ENCODE data around the gene DCC. TPM values are rescaled to one million over a fixed set of nuclear protein-coding genes. Genes with fewer than 3 reads are reported as not detected.

DCC gene
- total and polyA plus RNA-seq, 2 experiments from 2014 or later = not detected

DNA sequence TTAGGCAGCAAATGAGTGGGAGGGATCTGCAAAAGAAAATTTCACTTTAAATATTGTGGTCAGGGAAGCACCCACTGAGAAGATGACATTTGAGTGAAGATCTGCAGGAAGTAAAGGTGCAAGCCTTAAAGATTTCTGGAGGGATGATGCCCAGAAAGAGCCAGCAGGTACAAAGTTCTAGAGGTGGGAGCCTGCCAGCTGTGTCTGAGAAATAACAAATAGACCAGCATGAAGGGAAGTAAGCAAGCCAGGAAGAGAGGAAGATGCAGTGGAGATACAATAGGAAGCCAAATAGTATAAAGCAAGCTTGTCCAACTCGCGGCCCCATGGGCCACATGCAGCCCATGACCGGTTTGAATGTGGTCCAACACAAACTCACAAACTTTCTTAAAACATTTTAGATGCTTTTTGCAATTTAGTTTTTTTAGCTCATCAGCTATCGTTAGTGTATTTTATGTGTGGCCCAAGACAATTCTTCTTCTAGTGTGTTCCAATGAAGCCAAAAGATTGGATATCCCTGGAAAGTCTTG, 489.9 kb downstream of the DCC start:
- no peak for DNase-seq
- no peaks in the 10 kb centered on the region for H3F3A ChIP-seq (ENCODE audit: insufficient read depth)
- no peak overlapping the region for H3K4me2 ChIP-seq (ENCODE audit: unreplicated experiment)
- WGBS, 2 experiments (ENCODE audit: low coverage in 1 of 2, low lambda C conversion rate in 2 of 2, missing lambda C conversion rate in 2 of 2) = 51 to 54% methylated on average over 4 of the region's 4 CpGs
- no peaks in the 10 kb centered on the region for H3K79me2 ChIP-seq (ENCODE audit: insufficient read depth)
- no peak overlapping the region for H3K9ac ChIP-seq
- no peaks in the 10 kb centered on the region for H3K36me3 ChIP-seq (ENCODE audit: low read depth)
- no peak overlapping the region for H2AFZ ChIP-seq
- no peaks in the 10 kb centered on the region for H3K4me1 ChIP-seq (ENCODE audit: insufficient read depth)
- in situ Hi-C loops (cut with MboI) = no loop called here
- H4K20me1 ChIP-seq (ENCODE audit: insufficient read depth) = no peaks in the 10 kb centered on the region
- no peak overlapping the region for H3K4me3 ChIP-seq
- no peak overlapping the region for H3K27ac ChIP-seq
- no peaks in the 10 kb centered on the region for H3K9me2 ChIP-seq (ENCODE audit: insufficient read depth)
- no peaks in the 10 kb centered on the region for H3K9me3 ChIP-seq (ENCODE audit: low read depth)
- H3K27me3 ChIP-seq (replicated peaks; ENCODE audit: insufficient read depth) = no peaks in the 10 kb centered on the region
- no peak for TF ChIP-seq EZH2phosphoT487 (IDR thresholded peaks at IDR 0.05; ENCODE audit: insufficient read depth, low read depth)
- TF ChIP-seq EZH2 (IDR thresholded peaks at IDR 0.05; ENCODE audit: insufficient read depth, poor library complexity, severe bottlenecking) = no peak

DNA sequence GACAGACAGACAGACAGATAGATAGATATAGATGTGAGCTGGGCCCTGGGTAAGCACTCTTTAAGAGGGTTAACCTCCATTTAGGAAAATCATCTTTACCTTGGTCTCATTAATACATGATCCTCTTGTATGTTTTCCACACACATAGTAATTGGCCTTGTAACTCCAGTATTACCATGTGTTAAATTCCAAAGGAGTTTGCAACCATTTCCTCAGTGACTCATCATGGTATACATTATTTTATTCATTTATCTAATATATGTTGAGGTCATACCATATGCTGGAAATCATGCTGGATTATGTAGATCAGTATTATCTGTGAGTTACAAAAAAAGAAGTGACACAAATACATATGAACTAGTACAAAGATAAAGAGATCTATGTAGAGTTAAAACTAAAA, 504.3 kb downstream of the DCC start:
- Histone ChIP-seq H3F3A (ENCODE audit: insufficient read depth) (no peaks in the 10 kb centered on the region), H3K4me3 (no peak overlapping the region), H3K9me2 (ENCODE audit: insufficient read depth) (no peaks in the 10 kb centered on the region), H2AFZ (no peak overlapping the region), H3K27ac (no peak overlapping the region), H3K4me1 (ENCODE audit: insufficient read depth) (no peaks in the 10 kb centered on the region), H3K36me3 (ENCODE audit: low read depth) (no peaks in the 10 kb centered on the region), H3K27me3 (replicated peaks; ENCODE audit: insufficient read depth) (no peaks in the 10 kb centered on the region), H4K20me1 (ENCODE audit: insufficient read depth) (no peaks in the 10 kb centered on the region), H3K9ac (no peak overlapping the region), H3K79me2 (ENCODE audit: insufficient read depth) (no peaks in the 10 kb centered on the region), H3K4me2 (ENCODE audit: unreplicated experiment) (no peak overlapping the region), H3K9me3 (ENCODE audit: low read depth) (no peaks in the 10 kb centered on the region)
- DNase-seq = no peak
- TF ChIP-seq EZH2phosphoT487 (IDR thresholded peaks at IDR 0.05; ENCODE audit: insufficient read depth, low read depth) (no peak), EZH2 (IDR thresholded peaks at IDR 0.05; ENCODE audit: insufficient read depth, poor library complexity, severe bottlenecking) (no peak)
- in situ Hi-C loops (cut with MboI) = no loop called here

GRCh38 chr18:52845036-52845435, 505.0 kb downstream of the DCC start:
- Histone ChIP-seq H3K4me2 (ENCODE audit: unreplicated experiment) (no peak overlapping the region), H3F3A (ENCODE audit: insufficient read depth) (no peaks in the 10 kb centered on the region), H3K27ac (no peak overlapping the region), H3K79me2 (ENCODE audit: insufficient read depth) (no peaks in the 10 kb centered on the region), H3K9me3 (ENCODE audit: low read depth) (no peaks in the 10 kb centered on the region), H3K27me3 (replicated peaks; ENCODE audit: insufficient read depth) (no peaks in the 10 kb centered on the region), H3K9me2 (ENCODE audit: insufficient read depth) (no peaks in the 10 kb centered on the region), H4K20me1 (ENCODE audit: insufficient read depth) (no peaks in the 10 kb centered on the region), H2AFZ (no peak overlapping the region), H3K4me1 (ENCODE audit: insufficient read depth) (no peaks in the 10 kb centered on the region), H3K9ac (no peak overlapping the region), H3K4me3 (no peak overlapping the region), H3K36me3 (ENCODE audit: low read depth) (no peaks in the 10 kb centered on the region)
- TF ChIP-seq EZH2 (IDR thresholded peaks at IDR 0.05; ENCODE audit: insufficient read depth, poor library complexity, severe bottlenecking) = no peak
- no peak for TF ChIP-seq EZH2phosphoT487 (IDR thresholded peaks at IDR 0.05; ENCODE audit: insufficient read depth, low read depth)
- DNase-seq = no peak
- 24 to 25% methylated on average over 2 of the region's 2 CpGs for WGBS, 2 experiments (ENCODE audit: low coverage in 1 of 2, low lambda C conversion rate in 2 of 2, missing lambda C conversion rate in 2 of 2)
- in situ Hi-C loops (cut with MboI) = no loop called here

DNA sequence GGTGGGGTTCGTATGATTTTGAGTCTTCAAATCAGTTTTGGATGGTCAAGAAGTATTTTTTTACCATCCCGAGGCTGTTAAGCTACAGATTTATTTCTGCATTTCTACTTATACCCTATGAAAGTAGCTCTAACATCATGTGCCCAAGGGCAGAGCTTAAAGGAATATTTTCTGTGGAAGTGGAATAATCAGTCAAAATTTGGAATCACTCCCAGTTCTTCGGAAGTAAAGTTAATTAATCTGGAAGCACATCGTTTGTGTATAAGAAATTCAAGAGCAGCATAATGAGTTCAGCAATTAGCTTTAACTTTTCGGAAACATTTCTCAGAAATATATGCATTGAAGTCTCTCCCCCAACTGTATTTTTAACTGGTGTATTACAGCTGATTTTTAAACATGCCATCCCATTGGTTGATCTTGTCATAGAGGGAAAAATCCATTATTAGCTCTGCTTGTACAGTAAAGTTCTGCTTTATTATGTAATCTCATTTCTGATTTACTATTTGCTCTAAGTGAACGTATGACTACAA, 510.1 kb downstream of the DCC start:
- WGBS, 2 experiments (ENCODE audit: low coverage in 1 of 2, low lambda C conversion rate in 2 of 2, missing lambda C conversion rate in 2 of 2) = 14 to 18% methylated on average over 6 of the region's 6 CpGs
- H3K4me2 ChIP-seq (ENCODE audit: unreplicated experiment) = no peak overlapping the region
- no peaks in the 10 kb centered on the region for H3K4me1 ChIP-seq (ENCODE audit: insufficient read depth)
- no peaks in the 10 kb centered on the region for H3F3A ChIP-seq (ENCODE audit: insufficient read depth)
- H3K9me3 ChIP-seq (ENCODE audit: low read depth) = no peaks in the 10 kb centered on the region
- H4K20me1 ChIP-seq (ENCODE audit: insufficient read depth) = no peaks in the 10 kb centered on the region
- H2AFZ ChIP-seq = no peak overlapping the region
- H3K4me3 ChIP-seq = no peak overlapping the region
- H3K79me2 ChIP-seq (ENCODE audit: insufficient read depth) = no peaks in the 10 kb centered on the region
- H3K27me3 ChIP-seq (replicated peaks; ENCODE audit: insufficient read depth) = no peaks in the 10 kb centered on the region
- H3K9ac ChIP-seq = no peak overlapping the region
- H3K9me2 ChIP-seq (ENCODE audit: insufficient read depth) = no peaks in the 10 kb centered on the region
- no peak for TF ChIP-seq EZH2phosphoT487 (IDR thresholded peaks at IDR 0.05; ENCODE audit: insufficient read depth, low read depth)
- TF ChIP-seq EZH2 (IDR thresholded peaks at IDR 0.05; ENCODE audit: insufficient read depth, poor library complexity, severe bottlenecking) = no peak
- H3K27ac ChIP-seq = no peak overlapping the region
- in situ Hi-C loops (cut with MboI) = no loop called here
- H3K36me3 ChIP-seq (ENCODE audit: low read depth) = no peaks in the 10 kb centered on the region
- DNase-seq = no peak

DNA sequence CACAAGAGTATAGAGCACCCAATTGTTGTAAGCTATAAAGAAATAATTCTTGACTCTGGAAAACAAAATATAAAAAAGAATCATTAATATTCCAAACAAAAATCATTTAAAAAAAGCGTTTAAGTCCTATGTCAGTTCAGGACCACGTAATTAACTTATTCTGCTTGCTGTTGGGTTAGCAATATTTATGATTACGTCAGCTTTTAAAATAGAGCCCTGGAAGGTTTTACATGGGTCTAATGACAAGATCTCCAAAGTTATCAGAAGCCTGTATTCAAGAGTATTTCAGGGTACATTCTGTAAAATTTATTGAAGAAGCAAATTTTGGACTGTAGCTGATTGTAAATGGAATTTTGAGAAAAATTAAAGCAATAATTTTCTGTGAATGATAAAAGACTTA, 521.6 kb downstream of the DCC start:
- Histone ChIP-seq H2AFZ (no peak overlapping the region), H3K4me3 (no peak overlapping the region), H3K36me3 (ENCODE audit: low read depth) (no peaks in the 10 kb centered on the region), H3K9ac (no peak overlapping the region), H4K20me1 (ENCODE audit: insufficient read depth) (no peaks in the 10 kb centered on the region), H3K27ac (no peak overlapping the region), H3K9me2 (ENCODE audit: insufficient read depth) (no peaks in the 10 kb centered on the region), H3K79me2 (ENCODE audit: insufficient read depth) (no peaks in the 10 kb centered on the region), H3F3A (ENCODE audit: insufficient read depth) (no peaks in the 10 kb centered on the region), H3K27me3 (replicated peaks; ENCODE audit: insufficient read depth) (no peaks in the 10 kb centered on the region), H3K4me2 (ENCODE audit: unreplicated experiment) (no peak overlapping the region), H3K4me1 (ENCODE audit: insufficient read depth) (no peaks in the 10 kb centered on the region), H3K9me3 (ENCODE audit: low read depth) (no peaks in the 10 kb centered on the region)
- in situ Hi-C loops (cut with MboI) = no loop called here
- WGBS, 2 experiments (ENCODE audit: low coverage in 1 of 2, low lambda C conversion rate in 2 of 2, missing lambda C conversion rate in 2 of 2) = 15 to 23% methylated on average over 3 of the region's 3 CpGs
- TF ChIP-seq EZH2 (IDR thresholded peaks at IDR 0.05; ENCODE audit: insufficient read depth, poor library complexity, severe bottlenecking) (no peak), EZH2phosphoT487 (IDR thresholded peaks at IDR 0.05; ENCODE audit: insufficient read depth, low read depth) (no peak)
- no peak for DNase-seq
